Right lobe of liver (tissue), 6 donors: ENCODE results near the gene EDC4. TPM values are rescaled to one million over a fixed set of nuclear protein-coding genes. Genes with fewer than 3 reads are reported as not detected.
A peak's percentile ranks its signal among the peaks of the same experiment; 100 is the strongest.

ENCODE experiments used
- ATAC-seq, 4 donors: fragments of 200-7000 bp; cut with Tn5 transposase; one replicate each; pipeline ENCODE4 v1.9.1; 2020; ENCODE audit warnings: mild to moderate bottlenecking in 4 of 4, moderate library complexity in 4 of 4
- DNase-seq, 3 donors: peaks; one replicate each; pipeline ENCODE4 v3.0.0-alpha.2; 2020
- H3K27ac ChIP-seq, 3 donors: fragments of 200-600 bp; one replicate each; pipeline ENCODE4 v1.8.0; 2022
- H3K27me3 ChIP-seq, 2 donors: fragments of 200-600 bp; one replicate each; pipeline ENCODE4 v1.8.0; 2022
- H3K36me3 ChIP-seq, 4 donors: fragments of 200-600 bp; sonication (generic) in 1 of 4; one replicate each; pipeline versions ENCODE4 v1.5.1 to v1.8.0; 2017 to 2022; ENCODE audit warnings: control low read depth in 1 of 4
- H3K4me1 ChIP-seq, 4 donors: fragments of 200-600 bp; sonication (generic) in 1 of 4; one replicate each; pipeline versions ENCODE4 v1.5.1 to v1.8.0; 2017 to 2022; ENCODE audit warnings: control low read depth in 1 of 4
- H3K4me3 ChIP-seq, 3 donors: fragments of 200-600 bp; one replicate each; pipeline ENCODE4 v1.8.0; 2022
- H3K9me3 ChIP-seq, 4 donors: fragments of 200-600 bp; sonication (generic) in 1 of 4; one replicate each; pipeline versions ENCODE4 v1.5.1 to v1.8.0; 2017 to 2022; ENCODE audit warnings: control low read depth in 1 of 4
- POLR2A ChIP-seq: fragments of 450-650 bp; IDR thresholded peaks from one replicate; pipeline ENCODE4 v1.6.1; 2017; ENCODE audit warnings: antibody characterized with exemption, mild to moderate bottlenecking
- WGBS: methylation state at CpG from one replicate; pipeline ENCODE4 v1.1.6; 2018; ENCODE audit warnings: low coverage, low lambda C conversion rate; ENCODE audit not compliant: insufficient coverage; ENCODE audit errors: missing lambda C conversion rate; 5-methylcytosine and 5-hydroxymethylcytosine counted together
- intact Hi-C, 2 donors: fragments of 100-400 bp; cut with DNase I; formaldehyde crosslinking; loops; one replicate each; pipeline versions ENCODE4 v1.11.2 to v1.14.1; 2022
- total RNA-seq, 6 experiments: library from RNA; depleted of rRNA in 2 of 6; stranded (reverse); fragments of >200 nt in 2 of 6; fragmentation: NEBNext Ultra II Directional in 3 of 6; extraction: Animal tissue kit (Norgen Biotek cat#: 25700) in 3 of 6; gene quantifications; one replicate each; pipeline versions ENCODE4 v1.1.0 to v1.2.4, GENCODE V29; 2016 to 2023
- TF ChIP-seq, protein P1 (sequence below), 4 donors: fragments of 200-600 bp in 3 of 4; fragments of 450-650 bp in 1 of 4; IDR thresholded peaks; one replicate each; pipeline versions ENCODE4 v1.5.1 to v1.8.0; 2016 to 2022; ENCODE audit warnings: antibody characterized with exemption in 4 of 4, mild to moderate bottlenecking in 2 of 4
- donor health status: DM: no; HTN: yes; CAD: no.
- donor health status: DM: no; HTN: no; CAD: no.
- donor health status: DM: no; HTN: no; CAD: no.
- donor health status: DM: no; HTN: yes; CAD: no.
- donor health status: DM: no; HTN: yes; CAD: no.

The EDC4 gene
- total RNA-seq, 6 experiments from 2014 or later = 16.2 to 25.4 (median 19.5) TPM

DNA sequence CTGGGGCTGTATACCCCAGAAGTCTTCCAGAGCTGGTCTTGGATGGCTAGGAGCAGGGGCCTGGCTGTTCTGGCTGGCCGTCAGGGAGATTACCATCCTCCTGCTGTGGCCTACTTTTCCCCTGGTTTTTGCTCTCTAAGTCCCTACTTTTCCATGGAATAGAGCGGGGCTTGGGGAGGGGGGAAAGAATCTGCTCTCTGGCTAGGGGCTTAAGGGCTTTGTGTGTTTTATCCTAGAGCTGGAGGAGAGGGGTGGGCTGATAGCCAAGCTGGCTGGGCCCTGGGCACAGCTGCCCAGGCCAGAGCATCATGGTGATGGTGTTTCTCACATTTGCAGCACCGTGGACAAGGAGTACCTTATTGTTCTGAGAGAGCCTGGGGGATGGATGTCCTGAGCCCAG, 15.5 kb downstream of the EDC4 start:
- ATAC-seq = no peak
- DNase-seq = no peak
- no peaks in the 10 kb centered on the region for H3K27me3 ChIP-seq
- 86% methylated on average over 2 of the region's 3 CpGs for WGBS
- peaks cover 0 to 3% (median under 1%) of the 10 kb centered on the region in 4 donors for H3K36me3 ChIP-seq
- no peak overlapping the region for H3K4me3 ChIP-seq
- peaks cover 0 to 11% (median 5%) of the 10 kb centered on the region in 4 donors for H3K4me1 ChIP-seq
- intact Hi-C loops = loop anchor here in 1 of 2 donors (5.0 kb wide), 1 partner anchor 39 kb away; no protein-coding TSS in a partner anchor
- H3K9me3 ChIP-seq = no peaks in the 10 kb centered on the region
- TF ChIP-seq POLR2A = no peak
- TF ChIP-seq, protein P1, sequence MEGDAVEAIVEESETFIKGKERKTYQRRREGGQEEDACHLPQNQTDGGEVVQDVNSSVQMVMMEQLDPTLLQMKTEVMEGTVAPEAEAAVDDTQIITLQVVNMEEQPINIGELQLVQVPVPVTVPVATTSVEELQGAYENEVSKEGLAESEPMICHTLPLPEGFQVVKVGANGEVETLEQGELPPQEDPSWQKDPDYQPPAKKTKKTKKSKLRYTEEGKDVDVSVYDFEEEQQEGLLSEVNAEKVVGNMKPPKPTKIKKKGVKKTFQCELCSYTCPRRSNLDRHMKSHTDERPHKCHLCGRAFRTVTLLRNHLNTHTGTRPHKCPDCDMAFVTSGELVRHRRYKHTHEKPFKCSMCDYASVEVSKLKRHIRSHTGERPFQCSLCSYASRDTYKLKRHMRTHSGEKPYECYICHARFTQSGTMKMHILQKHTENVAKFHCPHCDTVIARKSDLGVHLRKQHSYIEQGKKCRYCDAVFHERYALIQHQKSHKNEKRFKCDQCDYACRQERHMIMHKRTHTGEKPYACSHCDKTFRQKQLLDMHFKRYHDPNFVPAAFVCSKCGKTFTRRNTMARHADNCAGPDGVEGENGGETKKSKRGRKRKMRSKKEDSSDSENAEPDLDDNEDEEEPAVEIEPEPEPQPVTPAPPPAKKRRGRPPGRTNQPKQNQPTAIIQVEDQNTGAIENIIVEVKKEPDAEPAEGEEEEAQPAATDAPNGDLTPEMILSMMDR (IDR thresholded peaks at IDR 0.05) = no peak
- H3K27ac ChIP-seq = no peak overlapping the region

DNA sequence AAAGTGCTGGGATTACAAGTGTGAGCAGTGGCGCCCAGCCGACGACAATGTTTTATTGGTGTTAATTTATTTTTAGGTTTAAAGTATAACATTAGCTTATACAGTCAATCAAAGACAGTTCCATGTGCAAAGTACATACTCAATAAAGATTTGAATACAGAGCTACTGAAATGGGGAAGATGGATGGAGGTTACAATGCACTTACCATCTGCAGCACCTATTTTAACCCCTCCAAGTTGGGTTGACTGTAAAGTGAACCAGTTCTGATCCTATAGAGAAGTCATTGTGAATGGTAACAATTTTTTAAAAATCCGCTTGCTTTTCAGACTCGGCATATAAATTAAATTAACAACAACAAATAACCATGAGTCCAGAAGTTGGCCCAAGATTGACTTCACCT, 19.5 kb downstream of the EDC4 start:
- WGBS = 76% methylated on average over 5 of the region's 5 CpGs
- H3K9me3 ChIP-seq = no peaks in the 10 kb centered on the region
- H3K27me3 ChIP-seq = no peaks in the 10 kb centered on the region
- TF ChIP-seq, protein P1 (IDR thresholded peaks at IDR 0.05) = no peak
- TF ChIP-seq POLR2A = no peak
- H3K4me3 ChIP-seq = peak overlapping the region in 2 of 3 donors; percentile 6 to 13
- ATAC-seq = no peak
- H3K27ac ChIP-seq = peak overlapping the region in 2 of 3 donors; percentile 20 to 35
- no peaks in the 10 kb centered on the region for H3K36me3 ChIP-seq
- intact Hi-C loops = no loop called here
- DNase-seq = no peak
- H3K4me1 ChIP-seq = peaks cover 0 to 14% (median 4%) of the 10 kb centered on the region in 4 donors

DNA sequence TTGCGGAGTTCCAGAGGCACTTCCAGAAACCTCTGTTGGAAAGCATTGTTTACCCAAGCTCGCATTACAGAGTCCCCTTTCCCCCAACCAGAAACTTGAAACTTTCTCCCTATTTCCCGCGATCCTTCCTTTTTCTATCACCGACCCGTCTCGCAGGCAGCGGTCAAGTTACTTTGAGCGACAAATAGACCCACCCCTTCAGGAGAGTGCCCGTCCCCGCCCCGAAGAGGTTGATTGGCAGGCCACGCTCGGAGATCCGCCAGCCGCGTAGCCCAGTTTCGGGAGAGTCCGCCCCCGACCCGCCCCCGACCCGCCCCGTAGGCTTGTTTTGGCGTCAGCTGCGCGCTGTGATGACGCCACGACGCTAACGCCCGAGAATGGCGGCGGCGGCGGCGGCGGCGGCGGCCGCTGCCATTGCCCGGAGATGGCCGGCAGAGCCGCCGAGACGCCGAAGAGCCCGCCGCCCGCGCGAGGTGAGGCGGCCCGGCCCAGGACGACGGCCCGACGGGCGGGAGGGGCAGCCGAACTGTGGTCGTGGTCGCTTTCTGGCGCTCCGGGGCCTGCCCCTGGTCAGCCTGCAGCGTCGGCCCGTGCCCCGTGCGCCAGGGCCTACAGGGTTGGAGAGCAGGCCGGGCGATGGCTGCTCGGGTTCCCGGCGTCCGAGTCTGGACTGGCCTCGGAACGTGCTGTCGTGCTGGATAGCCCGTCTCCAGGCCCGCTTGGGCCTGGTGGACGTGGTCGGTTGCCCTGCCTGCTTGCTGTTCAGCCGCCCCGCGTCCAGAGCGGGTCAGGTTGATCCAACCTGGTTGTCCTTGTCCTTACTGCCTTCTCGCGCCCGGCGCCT, 20.3 kb downstream of the EDC4 start, which contains the start of gene PSKH1:
Gene PSKH1, plus strand, starts transcription at position 356 of the 844 bp plus-strand sequence. CDS start 15,496 bp downstream, outside the sequence.
- Histone ChIP-seq H3K4me1 (peaks cover 0 to 14% (median 4%) of the 10 kb centered on the region in 4 donors), H3K27ac (peak within 1 kb of the TSS; percentile 92 to 95 (median 92)), H3K9me3 (no peaks in the 10 kb centered on the region), H3K27me3 (no peaks in the 10 kb centered on the region), H3K36me3 (no peaks in the 10 kb centered on the region), H3K4me3 (peak within 1 kb of the TSS; percentile 87 to 97 (median 96))
- peak; percentile 82 for TF ChIP-seq POLR2A
- TF ChIP-seq, protein P1 (IDR thresholded peaks at IDR 0.05) = no peak
- WGBS = 0% methylated on average over 17 of the region's 90 CpGs
- peak; percentile 98 for DNase-seq
- intact Hi-C loops = no loop called here
- peak; percentile 97 to 99 (median 99) for ATAC-seq

DNA sequence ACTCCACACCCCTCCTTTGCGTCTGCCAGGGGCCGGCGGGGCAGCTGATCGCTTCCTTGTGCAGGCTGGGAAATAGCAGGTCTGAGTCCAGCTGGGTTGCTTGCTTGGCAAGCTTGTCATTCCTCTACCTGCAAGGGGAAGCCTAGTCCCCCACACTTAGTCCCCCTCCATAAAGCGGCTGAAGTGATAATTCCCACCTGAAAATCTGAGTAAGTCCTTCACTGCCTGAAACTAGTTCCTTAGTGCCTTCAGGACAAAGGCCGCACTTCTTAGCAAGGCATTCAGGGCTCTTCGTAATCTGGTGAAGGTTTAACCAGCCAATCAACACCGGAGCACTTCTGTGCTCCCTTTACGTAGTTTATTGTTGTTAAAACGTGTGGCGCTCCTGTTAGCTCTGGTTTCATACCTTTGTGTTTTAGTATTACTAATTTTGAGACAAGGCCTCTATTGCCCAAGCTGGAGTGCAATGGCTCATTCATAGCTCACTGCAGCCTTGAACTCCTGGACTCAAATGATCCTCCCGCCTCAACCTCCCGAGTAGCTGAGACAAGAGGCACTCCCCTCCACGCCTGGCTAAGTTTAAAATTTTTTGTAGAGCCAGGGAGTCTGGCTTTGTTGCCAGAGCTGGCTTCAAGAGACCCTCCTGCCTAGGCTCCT, 21.0 kb downstream of the EDC4 start:
- TF ChIP-seq POLR2A = no peak
- TF ChIP-seq, protein P1 (IDR thresholded peaks at IDR 0.05) = no peak
- intact Hi-C loops = no loop called here
- Histone ChIP-seq H3K36me3 (no peaks in the 10 kb centered on the region), H3K27me3 (no peaks in the 10 kb centered on the region), H3K4me3 (peak overlapping the region; percentile 87 to 97 (median 96)), H3K9me3 (no peaks in the 10 kb centered on the region), H3K4me1 (peaks cover 0 to 14% (median 4%) of the 10 kb centered on the region in 4 donors), H3K27ac (peak overlapping the region; percentile 92 to 95 (median 92))
- ATAC-seq (no peak), DNase-seq (no peak)
- WGBS = 9% methylated on average over 14 of the region's 14 CpGs
